ENCODE results near the gene CES5A. TPM values are rescaled to one million over a fixed set of nuclear protein-coding genes. Genes with fewer than 3 reads are reported as not detected.

CES5A gene
- total RNA-seq, 1 donor from 2014 or later: 0.12 TPM

Other genes starting within 250 kb of the CES5A start
- gene SLC6A2, start 219.4 kb downstream of the CES5A start, total RNA-seq: not detected in 2 replicates
- not detected in 2 replicates for gene CES1, start 42.3 kb downstream of the CES5A start, total RNA-seq

Data from T-helper 1 cell treated with Interleukin-12 subunit alpha and Interleukin-12 subunit beta and Interleukin-4 antibody, amounts not matched to agents 30 ng/mL and 1 ng/mL, for 36 hours (primary cell).